Osteocyte (in vitro differentiated cells): ENCODE measurements around the gene GPN3. TPM values are rescaled to one million over a fixed set of nuclear protein-coding genes. Genes with fewer than 3 reads are reported as not detected.

Source experiments
- DNase-seq: peaks from one replicate; pipeline ENCODE4 v3.0.0; 2021; ENCODE audit warnings: mixed read lengths; ENCODE audit not compliant: unreplicated experiment; ENCODE audit errors: extremely low spot score
- H3K27ac Mint-ChIP-seq: one replicate; pipeline ENCODE4 v1.8.0; 2021; ENCODE audit warnings: mild to moderate bottlenecking, mixed read lengths; ENCODE audit not compliant: unreplicated experiment
- H3K27me3 Mint-ChIP-seq: one replicate; pipeline ENCODE4 v1.8.0; 2021; ENCODE audit warnings: mixed read lengths; ENCODE audit not compliant: unreplicated experiment
- H3K36me3 Mint-ChIP-seq: one replicate; pipeline ENCODE4 v1.8.0; 2021; ENCODE audit warnings: mixed read lengths; ENCODE audit not compliant: unreplicated experiment
- H3K4me1 Mint-ChIP-seq: one replicate; pipeline ENCODE4 v1.8.0; 2021; ENCODE audit warnings: mixed read lengths; ENCODE audit not compliant: unreplicated experiment
- H3K4me3 Mint-ChIP-seq: one replicate; pipeline ENCODE4 v1.8.0; 2021; ENCODE audit warnings: mild to moderate bottlenecking, moderate library complexity, mixed read lengths; ENCODE audit not compliant: unreplicated experiment
- H3K9me3 Mint-ChIP-seq: one replicate; pipeline ENCODE4 v1.8.0; 2021; ENCODE audit warnings: mixed read lengths; ENCODE audit not compliant: unreplicated experiment
- CTCF ChIP-seq: fragments of 200-600 bp; sonication (generic); IDR thresholded peaks from 2 replicates; pipeline ENCODE4 v1.5.0; 2021; ENCODE audit warnings: antibody characterized with exemption, mild to moderate bottlenecking, moderate library complexity
- long read RNA-seq: library from polyadenylated mRNA; unstranded; transcript quantifications from one replicate; pipeline ENCODE4 v2.0.0, GENCODE V29; 2021
- total RNA-seq: library from RNA; stranded (reverse); gene quantifications from 2 replicates; pipeline ENCODE4 v1.2.1, GENCODE V29; 2021

GPN3 gene
- total RNA-seq: 16.4 and 18.9 TPM in 2 replicates
- long read RNA-seq, transcript GPN3-202 (8 exons, 1,491 nt): minor isoform, 5 of 152 reads
- long read RNA-seq, transcript GPN3-201 (8 exons, 1,468 nt): major isoform, 141 of 152 reads
- long read RNA-seq, partial matches to known transcripts: 1 of 152 reads
- long read RNA-seq, other reads (novel, unspliced or antisense): 4 of 152 reads

DNA sequence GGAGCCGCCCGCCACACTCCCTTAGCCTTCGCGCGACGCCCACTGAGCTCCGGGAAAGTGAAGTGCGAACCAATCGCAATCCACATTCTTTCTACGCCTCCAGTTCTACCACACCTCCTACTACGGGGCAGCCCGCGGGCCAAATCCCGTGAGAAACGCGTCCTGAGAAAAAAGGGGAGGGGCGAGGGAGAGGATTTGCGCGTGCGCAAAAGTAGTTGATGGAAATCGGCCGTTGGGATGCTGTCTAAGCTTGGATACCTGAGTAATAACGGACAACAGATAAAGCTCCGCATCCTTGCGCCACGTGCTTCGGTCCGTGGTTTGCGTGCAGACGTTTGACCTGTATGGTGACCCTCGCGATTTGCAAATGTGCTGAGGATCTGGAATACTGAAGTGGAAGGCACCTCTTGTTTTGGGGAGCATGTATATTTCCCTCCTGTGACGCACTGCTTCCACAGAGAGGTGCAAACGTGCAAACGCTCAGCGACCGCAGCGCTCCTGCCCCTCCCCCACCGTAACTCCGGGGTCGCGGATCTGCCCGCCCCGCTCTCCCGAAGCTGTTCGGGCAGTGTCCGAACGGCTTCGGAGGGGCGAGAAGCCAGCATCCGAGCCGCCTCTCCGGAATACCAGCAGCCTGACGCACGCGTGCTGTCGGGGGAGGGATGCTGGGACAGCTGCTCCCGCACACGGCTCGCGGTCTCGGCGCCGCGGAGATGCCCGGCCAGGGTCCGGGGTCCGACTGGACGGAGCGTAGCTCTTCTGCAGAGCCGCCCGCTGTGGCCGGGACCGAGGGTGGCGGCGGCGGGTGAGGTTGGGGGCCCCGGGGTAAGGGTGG lies at the start of gene GPN3, which contains the start of gene FAM216A:
Gene GPN3, minus strand, starts transcription at position 44 of the 835 bp plus-strand sequence. CDS start 54 bp downstream, outside the sequence.
Gene FAM216A, plus strand, starts transcription at position 632 of the 835 bp plus-strand sequence. Its CDS starts 31 bp downstream, at position 663.
- Mint-ChIP-seq H3K9me3 (no peaks in the 10 kb centered on the region), H3K36me3 (peaks cover 4% of the 10 kb centered on the region), H3K27ac (peak within 1 kb of the TSS; percentile 92), H3K4me3 (peak within 1 kb of the TSS; percentile 100), H3K27me3 (no peaks in the 10 kb centered on the region), H3K4me1 (peaks cover 29% of the 10 kb centered on the region)
- TF ChIP-seq CTCF: no peak
- peak; percentile 98 for DNase-seq

DNA sequence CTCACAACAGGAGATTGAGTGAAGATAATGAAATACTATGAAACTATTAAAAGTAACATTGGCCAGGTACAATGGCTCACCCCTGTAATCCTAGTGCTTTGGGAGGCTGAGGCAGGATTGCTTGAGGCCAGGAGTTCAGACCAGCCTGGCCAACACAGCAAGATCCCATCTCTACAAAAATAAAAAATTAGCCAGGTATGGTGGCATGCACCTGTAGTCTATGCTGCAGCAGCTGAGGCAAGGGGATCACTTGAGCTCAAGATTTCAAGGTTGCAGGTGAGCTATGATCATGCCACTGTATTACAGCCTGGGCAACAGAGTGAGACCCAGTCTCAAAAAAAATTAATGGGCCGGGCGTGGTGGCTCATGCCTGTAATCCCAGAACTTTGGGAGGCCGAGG lies 48.9 kb upstream of the GPN3 start:
- no peak for TF ChIP-seq CTCF
- Mint-ChIP-seq H3K9me3 (no peaks in the 10 kb centered on the region), H3K27me3 (peaks cover 6% of the 10 kb centered on the region), H3K27ac (no peak overlapping the region), H3K4me3 (no peak overlapping the region), H3K4me1 (no peaks in the 10 kb centered on the region), H3K36me3 (no peaks in the 10 kb centered on the region)
- no peak for DNase-seq

- no peak for TF ChIP-seq CTCF
- Mint-ChIP-seq H3K36me3 (no peaks in the 10 kb centered on the region), H3K4me1 (no peaks in the 10 kb centered on the region), H3K4me3 (no peak overlapping the region), H3K27ac (no peak overlapping the region), H3K9me3 (no peaks in the 10 kb centered on the region), H3K27me3 (peaks cover 10% of the 10 kb centered on the region)
- no peak for DNase-seq
Measured at GRCh38 chr12:110514363-110514762, 46.3 kb upstream of the GPN3 start.

DNA sequence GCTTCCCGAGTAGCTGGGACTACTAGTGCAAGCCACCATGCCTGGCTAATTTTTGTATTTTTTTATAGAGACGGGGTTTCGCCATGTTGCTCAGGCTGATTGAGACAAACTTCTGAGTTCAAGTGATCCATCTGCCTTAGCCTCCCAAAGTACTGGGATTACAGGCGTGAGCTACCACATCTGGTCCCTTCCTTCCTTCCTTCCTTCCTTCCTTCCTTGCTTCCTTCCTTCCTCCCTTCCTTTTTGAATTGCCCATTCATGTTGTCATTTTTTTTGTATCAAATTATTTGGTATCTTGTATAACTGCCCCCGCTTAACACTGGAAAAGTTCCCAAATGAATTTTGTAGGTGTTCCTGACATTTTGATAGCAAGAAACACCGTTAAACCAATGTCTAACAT lies 45.8 kb upstream of the GPN3 start:
- no peak for TF ChIP-seq CTCF
- H3K9me3 Mint-ChIP-seq: no peaks in the 10 kb centered on the region

GRCh38 chr12:110508071-110508586 lies 40.1 kb upstream of the GPN3 start:
- no peak overlapping the region for H3K27ac Mint-ChIP-seq
- no peak for DNase-seq
- no peaks in the 10 kb centered on the region for H3K9me3 Mint-ChIP-seq
- no peaks in the 10 kb centered on the region for H3K36me3 Mint-ChIP-seq
- no peak overlapping the region for H3K4me3 Mint-ChIP-seq
- TF ChIP-seq CTCF: no peak
- peaks cover 3% of the 10 kb centered on the region for H3K27me3 Mint-ChIP-seq
- H3K4me1 Mint-ChIP-seq: no peaks in the 10 kb centered on the region

More for the DNA sequence above, 45.8 kb upstream of the GPN3 start:
- Mint-ChIP-seq H3K36me3 (no peaks in the 10 kb centered on the region), H3K4me3 (no peak overlapping the region), H3K27me3 (peaks cover 10% of the 10 kb centered on the region), H3K27ac (no peak overlapping the region), H3K4me1 (no peaks in the 10 kb centered on the region)
- no peak for DNase-seq
